ENCODE data around the gene RAB11A. TPM values are rescaled to one million over a fixed set of nuclear protein-coding genes. Genes with fewer than 3 reads are reported as not detected.

RAB11A gene
- total RNA-seq, 1 experiment from 2014 or later: 263 TPM

- Histone ChIP-seq H3K4me1 (ENCODE audit: control insufficient read depth, insufficient read depth, low read length) (no peaks in the 10 kb centered on the region), H3K9me3 (ENCODE audit: control insufficient read depth, insufficient read depth, low read depth, low read length) (no peaks in the 10 kb centered on the region), H3K27me3 (ENCODE audit: control insufficient read depth, insufficient read depth, low read length) (no peaks in the 10 kb centered on the region), H3K27ac (ENCODE audit: low read length) (no peak overlapping the region), H3K36me3 (ENCODE audit: control insufficient read depth, insufficient read depth, low read length) (no peaks in the 10 kb centered on the region), H3K4me3 (ENCODE audit: low read depth in 2 of 2, low read length in 2 of 2) (no peak overlapping the region)
- POLR2A ChIA-PET: no interaction called here
- CTCF ChIA-PET: no interaction called here
- no TSS peak for BruUV-seq (replicated peaks)
- in situ Hi-C loops (cut with HindIII; ENCODE audit: low pct_unique_long_range_greater_than_20kb, low sequenced_read_pairs) (no loop called here), intact Hi-C loops (cut with micrococcal nuclease; ENCODE audit: unreplicated experiment) (loop anchor here (10.0 kb wide), 1 partner anchor 186 kb away; no protein-coding TSS in a partner anchor)
- TF ChIP-seq REST (IDR thresholded peaks at IDR 0.05; ENCODE audit: insufficient read depth in 1 of 2, low read depth in 2 of 2, low read length in 1 of 2) (no peak), CTCF (IDR thresholded peaks at IDR 0.05) (no peak), SIN3A (IDR thresholded peaks at IDR 0.05; ENCODE audit: borderline replicate concordance, insufficient read depth, low read depth, low read length) (no peak), POLR2AphosphoS5 (IDR thresholded peaks at IDR 0.05; ENCODE audit: low read depth, low read length) (no peak), TCF7L2 (IDR thresholded peaks at IDR 0.05; ENCODE audit: low read depth, low read length) (no peak)
- DNase-seq (ENCODE audit: low read depth, low spot score): no peak
- ATAC-seq: no peak
These were observed 48.2 kb upstream of the RAB11A start for GRCh38 chr15:65821070-65821469.

- in situ Hi-C loops (cut with HindIII; ENCODE audit: low pct_unique_long_range_greater_than_20kb, low sequenced_read_pairs) (no loop called here), intact Hi-C loops (cut with micrococcal nuclease; ENCODE audit: unreplicated experiment) (loop anchor here (10.0 kb wide), 1 partner anchor 188 kb away; no protein-coding TSS in a partner anchor)
- POLR2A ChIA-PET: no interaction called here
- H3K27ac ChIP-seq (ENCODE audit: low read length): no peak overlapping the region
- H3K27me3 ChIP-seq (ENCODE audit: control insufficient read depth, insufficient read depth, low read length): no peaks in the 10 kb centered on the region
- H3K4me1 ChIP-seq (ENCODE audit: control insufficient read depth, insufficient read depth, low read length): no peaks in the 10 kb centered on the region
- no peak overlapping the region for H3K4me3 ChIP-seq (ENCODE audit: low read depth in 2 of 2, low read length in 2 of 2)
- ATAC-seq: no peak
- BruUV-seq (replicated peaks): no TSS peak
- no peak for DNase-seq (ENCODE audit: low read depth, low spot score)
- CTCF ChIA-PET: interaction anchor here (0.7 kb wide), 1 partner anchor 334 kb away, joined by 5 read pairs; no protein-coding TSS in a partner anchor
- TF ChIP-seq CTCF (IDR thresholded peaks at IDR 0.05) (no peak), REST (IDR thresholded peaks at IDR 0.05; ENCODE audit: insufficient read depth in 1 of 2, low read depth in 2 of 2, low read length in 1 of 2) (no peak), SIN3A (IDR thresholded peaks at IDR 0.05; ENCODE audit: borderline replicate concordance, insufficient read depth, low read depth, low read length) (no peak), POLR2AphosphoS5 (IDR thresholded peaks at IDR 0.05; ENCODE audit: low read depth, low read length) (no peak), TCF7L2 (IDR thresholded peaks at IDR 0.05; ENCODE audit: low read depth, low read length) (no peak)
- H3K36me3 ChIP-seq (ENCODE audit: control insufficient read depth, insufficient read depth, low read length): no peaks in the 10 kb centered on the region
- no peaks in the 10 kb centered on the region for H3K9me3 ChIP-seq (ENCODE audit: control insufficient read depth, insufficient read depth, low read depth, low read length)
These were observed 47.0 kb upstream of the RAB11A start for GRCh38 chr15:65822316-65822715.

Data from Panc1 (cell line).